ENCODE measurements around the gene ZNF878.

GRCh38 chr19:12092065-12092867 is 39.5 kb upstream of the ZNF878 start:
- TF ChIP-seq CTCF (IDR thresholded peaks at IDR 0.05) = no peak
- no peak for TF ChIP-seq POLR2A (IDR thresholded peaks at IDR 0.05)
